Activated T-helper 9 cell treated with anti-CD3 and anti-CD28 coated beads, Interleukin-2, amount 50 U/mL, for 16 hours (primary cell): Measurements from ENCODE around the gene DCLRE1B.

Experiments used
- DNase-seq: peaks from one replicate; pipeline ENCODE4 v3.0.0-alpha.2; 2020; ENCODE audit warnings: low read depth

DCLRE1B gene

GRCh38 chr1:113904674-113905434, at the start of gene DCLRE1B, which contains the start of gene AP4B1:
TSS of gene DCLRE1B (plus strand) at chr1:113905326. CDS start at chr1:113905587, 261 bp downstream.
TSS of gene AP4B1 (minus strand) at chr1:113904799. CDS start at chr1:113904717, 82 bp downstream.
- peak; percentile 93 for DNase-seq

- DNase-seq = no peak
Measured at GRCh38 chr1:113855630-113856400, 49.3 kb upstream of the DCLRE1B start.

- DNase-seq = no peak
Measured at GRCh38 chr1:113856401-113856790, 48.7 kb upstream of the DCLRE1B start.

GRCh38 chr1:113857776-113858175, 47.4 kb upstream of the DCLRE1B start:
- no peak for DNase-seq

GRCh38 chr1:113858418-113858817, 46.7 kb upstream of the DCLRE1B start:
- no peak for DNase-seq

- DNase-seq = no peak
Measured at GRCh38 chr1:113858982-113859381, 46.1 kb upstream of the DCLRE1B start.

GRCh38 chr1:113859478-113860175, 45.5 kb upstream of the DCLRE1B start:
- no peak for DNase-seq

GRCh38 chr1:113860891-113861290, 44.2 kb upstream of the DCLRE1B start:
- DNase-seq = no peak

GRCh38 chr1:113861641-113862040, 43.5 kb upstream of the DCLRE1B start:
- no peak for DNase-seq

GRCh38 chr1:113868387-113869083, 36.6 kb upstream of the DCLRE1B start:
- DNase-seq = no peak

GRCh38 chr1:113870778-113871177, 34.3 kb upstream of the DCLRE1B start:
- no peak for DNase-seq

GRCh38 chr1:113871597-113872113, 33.5 kb upstream of the DCLRE1B start, which contains the start of gene PTPN22:
TSS of gene PTPN22 (minus strand) at chr1:113871712.
- DNase-seq = peak; percentile 66

- DNase-seq = no peak
Measured at GRCh38 chr1:113872219-113872935, 32.7 kb upstream of the DCLRE1B start.

- DNase-seq = no peak
Measured at GRCh38 chr1:113874012-113874879, 30.9 kb upstream of the DCLRE1B start.

- DNase-seq = no peak
Measured at GRCh38 chr1:113875714-113876113, 29.4 kb upstream of the DCLRE1B start.

- DNase-seq = no peak
Measured at GRCh38 chr1:113876176-113876575, 28.9 kb upstream of the DCLRE1B start.

GRCh38 chr1:113879739-113880038, 25.4 kb upstream of the DCLRE1B start:
- DNase-seq = no peak

GRCh38 chr1:113881661-113882060, 23.5 kb upstream of the DCLRE1B start:
- DNase-seq = no peak

GRCh38 chr1:113886417-113887401, 18.4 kb upstream of the DCLRE1B start:
- no peak for DNase-seq
